Epithelial cell of esophagus (primary cell): ENCODE measurements around the gene GPRC5A.

Source experiments
- DNase-seq: peaks from one replicate; pipeline ENCODE4 v3.0.0; 2010; ENCODE audit warnings: low read depth
- H3K4me3 ChIP-seq: 2 replicates; pipeline ENCODE4 v1.5.1; 2011; ENCODE audit warnings: mild to moderate bottlenecking, low read length, control low read depth
- CTCF ChIP-seq: IDR thresholded peaks from 2 replicates; pipeline ENCODE4 v1.5.1; 2011; ENCODE audit warnings: low read depth, mild to moderate bottlenecking, low read length, control low read depth, inconsistent platforms; ENCODE audit not compliant: insufficient read depth; ENCODE audit errors: missing control alignments

The GPRC5A gene

GRCh38 chr12:12951504-12951903, 60.1 kb downstream of the GPRC5A start:
- DNase-seq: no peak
- no peak for TF ChIP-seq CTCF

GRCh38 chr12:12952036-12952435, 60.7 kb downstream of the GPRC5A start, which contains the start of gene GPRC5D:
Gene GPRC5D, minus strand, starts transcription at chr12:12952170. Its CDS starts 1,786 bp downstream, at chr12:12950384.
- no peak within 1 kb of the TSS for H3K4me3 ChIP-seq
- TF ChIP-seq CTCF: no peak
- DNase-seq: no peak

More at GRCh38 chr12:12951504-12951903, 60.1 kb downstream of the GPRC5A start:
- H3K4me3 ChIP-seq: no peak overlapping the region

GRCh38 chr12:12954356-12954755, 63.0 kb downstream of the GPRC5A start:
- DNase-seq: no peak
- no peak for TF ChIP-seq CTCF
- H3K4me3 ChIP-seq: no peak overlapping the region

- H3K4me3 ChIP-seq: no peak overlapping the region
- DNase-seq: no peak
- TF ChIP-seq CTCF: no peak
These were observed 63.7 kb downstream of the GPRC5A start for GRCh38 chr12:12954878-12955625.

- TF ChIP-seq CTCF: no peak
- H3K4me3 ChIP-seq: no peak overlapping the region
- DNase-seq: no peak
These were observed 67.5 kb downstream of the GPRC5A start for GRCh38 chr12:12958886-12959285.

GRCh38 chr12:12960639-12961209, 69.4 kb downstream of the GPRC5A start:
- no peak overlapping the region for H3K4me3 ChIP-seq
- no peak for DNase-seq
- TF ChIP-seq CTCF: no peak

- no peak for TF ChIP-seq CTCF
- H3K4me3 ChIP-seq: no peak overlapping the region
- no peak for DNase-seq
These were observed 72.9 kb downstream of the GPRC5A start for GRCh38 chr12:12964255-12964654.
